ENCODE measurements around the gene KRT35.

The KRT35 gene

DNA sequence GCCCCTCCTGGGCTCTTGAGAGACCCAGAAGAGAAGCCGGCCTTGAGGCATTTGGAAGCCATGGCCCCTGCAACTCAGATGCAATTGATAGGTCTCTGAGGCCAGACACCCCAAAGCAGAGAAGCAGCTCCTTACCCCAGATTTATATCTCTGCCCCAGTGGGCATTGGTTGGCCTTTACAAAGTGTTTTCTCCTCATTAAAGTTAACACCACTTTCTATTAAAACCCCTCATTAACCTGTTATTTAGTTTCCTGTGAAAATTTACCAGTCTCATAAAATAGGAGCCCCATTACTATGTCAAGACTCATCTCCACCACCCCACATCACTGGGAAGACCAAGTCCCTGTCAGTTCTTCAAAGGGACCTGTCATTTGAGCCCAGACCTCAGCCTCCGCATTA is at the start of gene KRT35:
Gene KRT35, minus strand, starts transcription at position 116 of the 400 bp plus-strand sequence. Its CDS starts 54 bp downstream, at position 62.
- DNase-seq (ENCODE audit: low read depth in 2 of 2), result no peak

DNA sequence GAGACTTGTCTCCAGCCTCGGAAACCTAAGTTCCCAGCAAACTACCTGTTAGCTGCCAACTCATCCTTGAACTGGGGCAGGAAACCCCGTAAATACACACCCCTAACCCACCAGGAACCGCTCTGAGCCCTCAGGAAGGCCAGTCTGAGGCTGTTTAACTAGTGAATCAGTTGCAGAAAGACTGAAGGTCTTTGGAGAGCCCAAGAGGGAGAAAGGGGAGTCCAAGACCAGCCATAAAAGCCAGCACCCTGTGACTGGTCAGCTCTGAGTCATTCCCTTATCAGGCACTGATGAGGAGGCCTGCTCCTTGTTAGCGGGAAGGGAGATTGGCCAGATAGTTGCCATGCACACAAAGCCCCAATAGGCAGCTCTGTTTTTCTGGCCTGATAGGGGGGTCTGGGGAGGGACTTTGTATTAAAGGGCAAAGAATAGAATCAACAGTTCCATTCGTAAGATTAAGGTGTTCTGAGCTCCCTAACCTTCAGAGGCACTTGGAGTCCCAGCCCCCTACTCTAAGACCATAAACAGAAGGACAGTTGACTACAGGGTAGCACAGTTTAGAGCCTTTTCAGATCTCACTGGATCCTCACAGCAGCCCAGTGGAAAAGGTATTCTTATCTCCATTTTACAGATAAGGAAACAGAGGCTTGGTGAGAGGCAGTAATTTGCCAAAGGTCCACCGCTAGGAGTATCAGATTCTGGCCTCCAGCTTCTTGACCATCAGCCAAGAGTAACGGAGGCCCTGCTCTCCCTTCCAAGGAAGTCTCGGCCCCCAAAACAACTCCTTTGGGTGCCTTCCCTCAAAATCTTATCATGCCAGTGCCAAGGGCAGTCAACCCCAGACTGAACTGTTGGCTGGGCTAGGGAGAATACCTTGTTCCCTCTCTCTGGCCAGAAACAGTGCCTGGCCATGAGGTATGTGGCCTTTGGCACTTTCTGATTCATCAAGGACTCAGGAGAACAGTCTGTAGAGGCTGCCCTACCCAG is 49.4 kb upstream of the KRT35 start:
- DNase-seq (ENCODE audit: low read depth in 2 of 2), result no peak

DNA sequence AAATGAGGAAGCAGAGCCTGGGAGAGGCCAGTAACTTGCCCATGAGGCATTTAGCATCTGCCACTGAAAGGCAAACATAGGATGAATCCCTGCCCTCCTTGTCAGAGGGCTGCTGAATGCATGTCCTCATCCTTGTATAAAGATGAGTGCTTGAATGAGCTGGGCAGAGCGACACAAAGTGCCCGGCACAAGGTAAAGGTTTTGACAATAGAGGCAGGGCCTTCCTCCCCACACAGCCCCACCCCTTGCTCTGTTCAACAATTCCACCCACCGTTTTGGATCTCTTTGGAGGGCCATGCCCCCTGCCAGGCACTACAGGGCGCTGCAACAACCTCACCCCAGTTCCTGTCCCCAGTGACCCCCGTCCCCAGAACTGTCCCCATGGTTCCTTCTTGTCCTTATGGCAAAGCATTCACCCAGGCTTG is 48.6 kb upstream of the KRT35 start:
- no peak for DNase-seq (ENCODE audit: low read depth in 2 of 2)

DNA sequence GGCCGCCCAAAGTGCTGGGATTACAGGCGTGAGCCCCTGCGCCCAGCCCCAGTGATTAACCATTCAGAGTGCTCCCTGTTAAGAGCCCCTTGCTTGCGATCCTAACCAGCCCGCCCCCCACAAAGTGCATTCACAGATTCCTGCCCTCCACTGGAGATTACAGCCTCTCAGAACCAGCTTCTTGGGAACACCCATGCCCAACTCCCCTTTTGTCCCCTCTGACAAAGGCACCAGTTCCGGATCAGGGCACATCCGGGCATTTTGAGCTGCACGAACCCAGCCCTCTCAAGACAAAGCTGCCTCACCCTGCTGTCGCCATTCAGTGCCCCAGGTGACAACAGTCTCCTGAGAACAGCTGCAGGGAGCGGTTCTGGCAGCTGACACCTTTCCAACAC is 48.0 kb upstream of the KRT35 start:
- no peak for DNase-seq (ENCODE audit: low read depth in 2 of 2)

DNA sequence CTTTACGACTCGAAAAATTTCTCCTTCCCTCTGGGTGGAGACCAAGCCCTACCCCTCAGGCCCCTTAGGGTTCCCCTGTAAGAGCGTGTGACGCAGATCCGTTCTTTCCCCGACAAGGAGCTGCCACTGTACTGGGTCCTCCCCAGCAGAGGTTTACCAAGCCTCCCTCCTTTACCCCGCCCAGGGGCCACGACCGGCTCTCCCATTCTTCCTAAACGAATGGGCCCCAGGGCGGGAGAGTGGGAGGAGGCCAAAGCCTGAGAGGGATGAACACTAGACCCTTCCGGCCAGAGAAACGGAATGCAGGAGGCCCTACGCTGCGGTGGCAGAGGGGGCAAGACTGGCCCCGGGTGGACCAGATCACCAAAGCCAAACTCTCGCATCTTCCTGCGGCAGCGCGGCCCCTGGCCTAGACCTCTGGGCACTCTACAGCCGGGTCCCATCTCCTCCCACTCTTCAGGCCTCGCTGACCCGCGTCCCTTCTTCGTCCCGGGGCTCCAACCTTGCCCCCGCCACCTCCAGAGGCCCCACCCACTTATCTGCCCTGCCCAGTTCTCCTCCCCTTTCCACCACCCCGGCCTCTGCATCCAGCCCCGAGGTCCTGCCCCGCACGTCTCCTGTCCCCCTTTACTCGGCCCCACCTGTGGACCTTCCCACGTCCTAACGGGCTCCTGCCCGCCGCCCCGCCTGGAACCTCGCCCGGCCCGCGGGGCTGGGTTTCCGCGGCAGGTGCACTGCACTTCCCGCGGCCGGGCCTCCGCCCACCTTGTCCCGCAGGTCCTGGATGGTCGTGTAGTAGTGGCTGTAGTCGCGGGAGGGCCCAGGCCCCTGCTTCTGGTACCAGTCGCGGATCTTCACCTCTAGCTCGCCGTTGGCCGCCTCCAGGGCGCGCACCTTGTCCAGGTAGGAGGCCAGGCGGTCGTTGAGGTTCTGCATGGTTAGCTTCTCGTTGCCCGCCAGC is 46.4 kb upstream of the KRT35 start:
- no peak for DNase-seq (ENCODE audit: low read depth in 2 of 2)

DNA sequence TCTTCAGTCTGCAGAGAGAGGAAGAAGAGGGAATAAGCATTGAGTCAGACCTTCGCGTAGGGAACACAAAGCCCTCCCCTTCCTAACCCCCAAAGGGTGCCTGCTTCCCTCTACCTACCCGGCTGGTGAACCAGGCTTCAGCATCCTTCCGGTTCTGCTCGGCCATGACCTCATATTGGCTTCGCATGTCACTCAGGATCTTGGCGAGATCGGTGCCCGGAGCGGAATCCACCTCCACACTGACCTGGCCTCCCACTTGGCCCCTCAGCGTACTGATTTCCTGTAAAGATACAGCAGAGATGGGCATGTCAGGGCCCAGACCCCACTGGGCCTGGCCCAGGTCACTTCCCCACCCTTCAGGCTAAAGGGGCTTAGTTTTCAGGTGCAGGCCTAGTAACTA is 43.3 kb upstream of the KRT35 start:
- no peak for DNase-seq (ENCODE audit: low read depth in 2 of 2)

DNA sequence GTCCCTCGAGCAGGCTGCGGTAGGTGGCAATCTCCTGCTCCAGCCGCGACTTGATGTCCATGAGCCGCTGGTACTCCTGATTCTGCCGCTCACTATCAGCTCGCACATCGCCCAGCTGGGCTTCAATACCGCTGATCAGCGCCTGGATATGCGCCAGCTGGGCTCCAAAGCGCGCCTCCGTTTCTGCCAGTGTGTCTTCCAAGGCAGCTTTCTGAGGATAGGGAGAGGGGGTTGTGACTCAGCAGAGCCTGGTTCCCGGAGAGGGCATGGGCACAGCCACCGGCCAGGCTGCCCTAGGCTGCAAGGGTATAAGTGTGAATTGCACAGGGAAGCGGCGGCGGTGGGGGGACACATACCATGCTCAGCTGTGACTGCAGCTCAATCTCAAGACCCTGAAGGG is 42.8 kb upstream of the KRT35 start:
- no peak for DNase-seq (ENCODE audit: low read depth in 2 of 2)

DNA sequence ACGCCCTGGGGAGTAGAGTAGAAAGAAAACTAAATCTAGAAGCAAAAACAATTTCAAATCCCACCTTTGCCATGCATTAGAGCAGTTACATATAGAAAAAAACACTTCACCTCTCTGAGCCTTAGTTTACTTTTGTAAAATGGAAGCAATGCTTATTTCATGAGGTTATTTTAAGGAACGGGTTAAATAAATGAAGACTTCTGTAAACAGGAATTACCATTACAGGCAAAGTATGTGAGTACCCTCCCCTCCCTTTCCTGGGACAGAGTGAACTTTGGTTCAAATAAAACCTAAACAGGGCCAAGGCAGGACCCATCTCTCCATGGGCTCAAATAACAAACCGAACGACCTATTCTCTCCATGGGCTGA is 42.3 kb upstream of the KRT35 start:
- no peak for DNase-seq (ENCODE audit: low read depth in 2 of 2)

DNA sequence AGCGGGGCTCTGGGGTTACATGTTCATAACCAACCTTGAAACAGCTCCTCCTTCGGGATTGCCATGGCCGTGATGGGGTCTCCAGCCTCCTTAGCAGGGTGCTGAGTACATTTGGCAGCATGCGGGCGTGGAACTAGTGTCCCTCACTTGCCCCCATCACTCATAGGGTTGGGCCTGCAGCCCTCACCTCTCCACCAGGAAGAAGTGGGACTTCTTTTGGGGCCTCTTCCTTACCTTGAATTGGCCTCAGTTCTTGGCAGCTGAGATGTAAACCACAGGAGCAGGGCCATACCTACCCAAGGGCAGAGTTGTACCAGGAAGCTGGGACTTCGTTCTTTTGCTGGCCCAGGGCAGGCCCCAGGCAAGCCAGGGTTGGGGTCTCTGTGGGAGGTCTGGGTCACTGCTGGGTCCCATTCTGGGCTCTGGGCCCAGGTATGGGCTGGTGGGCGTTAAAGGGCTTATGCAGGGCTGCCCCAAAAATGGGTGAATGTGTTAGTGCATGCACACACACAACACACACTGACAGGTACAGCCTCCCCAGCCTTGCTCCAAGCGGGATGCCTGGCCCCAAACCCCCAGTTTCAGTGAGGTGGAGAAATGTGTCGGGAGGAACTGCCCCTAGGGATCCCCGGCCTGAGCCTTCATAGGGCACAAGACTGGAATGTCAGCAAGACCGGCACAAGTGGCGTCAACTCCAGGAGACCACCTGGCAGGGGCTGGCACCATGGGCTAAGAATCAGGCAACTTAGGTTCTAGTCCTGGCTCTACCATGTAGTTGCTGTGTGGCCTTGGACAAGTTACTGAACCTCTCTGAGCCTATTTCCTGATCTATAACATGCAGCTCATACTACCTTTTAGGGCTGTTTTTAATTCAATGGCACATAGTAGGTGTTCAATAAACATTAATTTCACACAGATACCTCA is 41.6 kb upstream of the KRT35 start:
- no peak for DNase-seq (ENCODE audit: low read depth in 2 of 2)

DNA sequence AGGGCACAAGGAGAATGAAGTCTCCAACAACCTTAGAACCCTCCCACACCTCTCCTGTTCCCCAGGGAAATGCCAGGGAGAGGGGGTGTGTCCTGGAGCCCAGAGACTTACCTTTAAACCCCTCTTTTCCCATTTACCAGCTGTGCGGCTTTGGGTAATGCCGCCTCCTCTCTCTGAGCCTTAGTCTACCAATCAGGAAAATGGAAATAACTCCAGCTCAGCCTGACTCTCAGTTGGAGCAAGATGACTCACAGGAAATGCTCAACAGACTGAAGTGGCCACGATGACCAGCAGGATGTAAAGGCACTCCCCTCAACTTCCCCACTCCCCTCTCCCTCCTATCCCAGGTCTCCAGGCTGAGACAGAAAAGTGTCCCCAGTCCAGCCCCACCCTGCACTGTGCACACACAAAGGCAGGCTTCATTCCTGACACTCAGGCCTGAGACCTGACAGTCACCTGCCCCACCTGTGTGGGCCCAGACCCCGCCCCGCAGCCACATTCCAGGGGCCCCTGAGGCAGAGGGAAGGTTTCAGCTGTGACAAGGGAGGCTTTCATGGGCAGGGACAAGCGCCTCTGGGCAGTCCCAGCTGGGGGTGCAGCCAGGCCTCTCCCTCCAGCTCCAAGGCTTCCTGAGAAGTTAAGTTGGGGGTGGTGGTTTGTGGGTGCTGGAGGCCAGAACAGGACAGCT is 40.8 kb upstream of the KRT35 start:
- DNase-seq (ENCODE audit: low read depth in 2 of 2), result no peak

DNA sequence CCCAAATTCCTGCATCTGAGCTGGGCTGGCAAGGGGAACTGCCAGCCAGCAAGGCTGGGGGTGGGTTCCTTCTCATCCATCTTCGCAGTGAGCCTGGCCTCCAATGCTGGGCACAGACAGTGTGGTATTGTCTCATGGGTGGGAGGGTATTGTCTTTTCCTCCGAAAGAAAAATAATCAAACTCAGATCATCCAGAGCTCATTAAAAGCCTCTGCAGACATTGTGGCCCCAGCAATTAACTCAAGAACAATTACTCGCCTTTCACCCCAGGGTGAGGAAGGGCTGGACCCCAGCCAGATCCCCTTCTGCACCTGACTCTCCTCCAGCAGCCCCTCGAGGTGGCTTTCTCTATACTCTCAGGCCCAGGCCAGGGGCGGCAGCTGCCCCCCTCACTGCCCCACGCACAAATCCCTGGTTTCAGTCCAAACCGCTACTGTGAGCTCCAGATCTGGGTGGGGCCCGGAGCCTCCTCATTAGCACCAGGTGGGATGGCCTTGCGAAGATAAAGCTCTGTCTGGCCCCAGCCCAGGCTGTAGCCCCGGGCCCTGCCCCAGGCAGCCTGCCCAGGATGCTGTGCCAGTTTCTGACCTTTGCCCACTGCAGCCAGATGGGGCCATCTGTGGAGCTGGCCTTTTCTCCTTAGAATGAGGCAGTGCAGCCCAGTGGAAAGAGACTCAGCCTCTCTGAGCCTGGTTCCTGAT is 40.0 kb upstream of the KRT35 start:
- DNase-seq (ENCODE audit: low read depth in 2 of 2), result no peak

DNA sequence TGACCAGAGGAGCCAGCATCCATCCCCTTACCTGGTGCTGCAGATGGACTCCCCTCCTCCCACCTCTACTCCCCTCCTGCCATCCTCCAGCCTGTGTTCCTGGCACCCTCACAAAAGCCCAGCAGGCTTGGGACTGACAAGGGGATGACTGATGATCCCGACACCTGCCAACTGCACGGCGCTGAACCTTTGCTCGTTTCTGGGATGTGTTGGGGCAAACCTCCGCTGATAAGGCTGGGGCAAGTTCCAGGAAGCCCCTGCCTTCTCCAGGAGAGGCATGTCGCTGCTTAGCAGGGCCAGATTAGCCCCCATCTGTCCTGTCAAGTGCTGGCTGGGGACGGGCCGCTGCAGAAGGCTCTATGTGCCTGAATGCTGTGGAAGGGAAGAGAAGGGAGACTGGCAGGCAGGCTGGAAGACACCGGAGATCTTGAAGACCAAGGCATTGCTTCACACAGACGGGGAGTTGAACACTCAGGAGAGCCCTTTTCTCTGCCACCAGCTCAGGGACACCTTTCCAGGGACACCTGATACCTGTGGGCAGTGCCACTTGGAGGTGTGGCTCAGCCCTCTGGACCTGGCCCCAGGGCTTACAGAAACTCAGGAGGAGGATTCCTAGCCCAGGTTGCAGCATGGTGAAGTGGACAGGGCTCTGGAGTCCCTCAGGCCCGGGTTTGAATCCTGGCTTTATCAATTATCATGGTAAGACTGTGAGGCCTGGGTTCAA is 38.7 kb upstream of the KRT35 start:
- no peak for DNase-seq (ENCODE audit: low read depth in 2 of 2)

DNA sequence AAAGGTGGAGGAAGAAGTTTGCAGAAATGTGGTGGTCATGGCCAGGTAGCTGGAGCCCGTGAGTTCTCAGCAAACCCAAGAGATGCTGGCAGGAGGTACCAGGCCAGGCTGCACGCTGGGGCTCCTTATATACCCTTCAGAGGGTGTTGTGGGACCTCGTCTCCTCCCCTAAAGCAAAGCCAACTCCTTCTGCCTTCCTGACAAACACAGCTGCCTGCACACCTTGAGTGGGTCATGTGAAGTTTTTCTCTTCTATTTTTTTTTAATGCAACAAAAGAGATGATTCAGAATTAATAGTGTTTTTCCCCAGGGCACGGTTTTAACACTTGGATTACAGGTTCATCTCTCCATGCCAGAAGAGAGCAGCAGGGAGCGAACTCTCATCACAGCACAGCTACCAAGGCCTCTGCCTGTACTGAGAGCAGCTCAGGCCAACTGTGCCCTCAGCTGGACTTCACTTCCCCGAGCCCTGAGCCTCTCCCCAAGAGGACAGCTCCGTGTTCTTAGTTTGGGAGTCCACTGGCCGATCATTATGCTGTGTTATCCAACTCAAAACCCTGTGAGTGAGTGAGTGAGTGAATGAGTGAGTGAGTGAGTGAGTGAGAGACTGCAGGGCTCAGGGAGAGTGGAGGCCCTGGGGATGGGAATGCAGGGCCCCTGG is 38.0 kb upstream of the KRT35 start, which contains the start of gene KRT15:
Gene KRT15, minus strand, starts transcription at position 102 of the 661 bp plus-strand sequence. Its CDS starts 63 bp downstream, at position 39.
- DNase-seq (ENCODE audit: low read depth in 2 of 2), result no peak

DNA sequence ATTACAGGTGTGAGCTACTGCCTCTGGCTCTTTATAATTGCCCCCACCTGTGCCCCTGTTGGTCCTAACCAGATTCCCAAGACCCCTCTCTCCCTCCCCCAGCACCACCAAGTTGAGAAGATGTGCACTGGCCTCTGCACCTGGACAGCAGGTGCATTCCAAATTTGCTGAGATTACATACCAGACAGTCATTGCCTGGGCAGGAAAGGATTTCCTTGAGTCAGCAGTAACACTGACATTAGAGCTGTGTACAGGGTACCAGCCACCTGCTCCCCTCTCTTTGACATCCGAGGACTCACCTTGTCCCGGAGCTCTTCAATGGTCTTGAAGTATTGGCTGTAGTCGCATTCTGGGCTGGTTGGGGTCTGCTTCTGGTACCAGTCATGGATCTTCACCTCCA is 37.1 kb upstream of the KRT35 start:
- DNase-seq (ENCODE audit: low read depth in 2 of 2), result no peak

DNA sequence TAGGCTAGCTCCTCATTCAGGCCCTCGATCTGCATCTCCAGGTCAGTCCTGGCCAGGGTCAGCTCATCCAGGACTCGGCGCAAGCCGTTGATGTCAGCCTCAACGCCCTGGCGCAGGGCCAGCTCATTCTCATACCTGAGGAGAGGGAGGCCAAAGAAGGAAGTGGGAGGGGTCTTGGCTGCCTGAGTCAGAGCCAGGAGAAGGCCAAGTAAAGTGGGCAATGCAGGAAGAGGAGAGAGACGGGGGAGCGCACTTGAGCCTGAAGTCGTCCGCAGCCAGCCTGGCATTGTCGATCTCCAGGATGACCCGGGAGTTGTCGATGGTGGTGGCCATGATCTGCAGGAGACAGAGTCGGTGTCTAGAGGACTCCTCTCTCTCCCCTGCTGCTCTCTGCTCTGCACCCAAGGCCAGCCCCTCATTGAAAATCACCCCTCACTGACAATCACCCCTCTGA is 35.9 kb upstream of the KRT35 start:
- DNase-seq (ENCODE audit: low read depth in 2 of 2), result no peak

DNA sequence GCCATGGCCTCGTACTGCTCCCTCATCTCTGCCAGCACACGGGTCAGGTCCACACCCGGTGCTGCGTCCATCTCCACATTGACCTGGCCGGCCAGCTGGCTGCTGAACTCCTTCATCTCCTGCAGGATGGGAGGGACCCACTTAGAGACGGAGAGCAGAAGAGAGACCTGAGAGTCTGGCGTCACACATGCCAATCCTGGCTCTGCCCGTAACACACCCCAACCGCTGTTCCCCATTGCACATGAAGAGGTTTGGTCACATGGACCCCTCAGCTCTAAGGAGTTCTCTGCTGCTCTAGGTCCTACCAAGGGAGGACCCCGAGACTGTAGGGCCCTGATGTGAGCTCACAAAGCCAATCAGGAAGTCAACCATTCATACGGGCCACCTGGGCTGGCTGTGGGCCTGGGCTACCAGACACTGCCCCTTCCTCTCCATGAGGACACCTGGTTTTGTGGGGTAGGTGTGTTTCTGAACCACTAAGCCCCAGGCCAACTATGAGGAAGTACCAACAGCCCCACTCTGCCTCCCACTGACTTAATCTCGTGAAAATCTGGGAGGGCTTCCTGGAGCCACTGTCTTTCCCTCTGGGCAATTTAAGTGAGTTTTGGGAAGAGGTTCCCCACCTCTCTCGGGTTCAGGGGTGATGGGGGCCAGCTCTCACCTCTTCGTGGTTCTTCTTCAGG is 35.3 kb upstream of the KRT35 start:
- no peak for DNase-seq (ENCODE audit: low read depth in 2 of 2)

DNA sequence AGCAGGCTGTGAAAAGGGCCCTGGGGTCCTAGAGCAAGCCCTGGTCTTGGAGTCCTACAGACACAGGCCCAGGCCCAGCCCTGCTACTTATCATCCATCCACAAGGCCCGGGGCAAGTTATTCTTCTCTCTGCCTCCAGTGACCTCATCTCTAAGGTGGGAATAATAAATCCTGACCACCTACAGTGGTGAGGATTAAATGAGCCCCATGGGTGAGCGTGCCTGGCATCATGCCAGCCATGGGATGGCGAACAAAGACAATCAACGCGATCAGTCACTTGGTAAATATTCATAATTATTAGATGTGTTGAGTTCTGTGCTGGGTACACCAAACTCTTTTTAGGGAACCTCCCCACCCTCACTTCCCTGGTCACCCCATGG is 32.2 kb upstream of the KRT35 start:
- DNase-seq (ENCODE audit: low read depth in 2 of 2), result no peak

DNA sequence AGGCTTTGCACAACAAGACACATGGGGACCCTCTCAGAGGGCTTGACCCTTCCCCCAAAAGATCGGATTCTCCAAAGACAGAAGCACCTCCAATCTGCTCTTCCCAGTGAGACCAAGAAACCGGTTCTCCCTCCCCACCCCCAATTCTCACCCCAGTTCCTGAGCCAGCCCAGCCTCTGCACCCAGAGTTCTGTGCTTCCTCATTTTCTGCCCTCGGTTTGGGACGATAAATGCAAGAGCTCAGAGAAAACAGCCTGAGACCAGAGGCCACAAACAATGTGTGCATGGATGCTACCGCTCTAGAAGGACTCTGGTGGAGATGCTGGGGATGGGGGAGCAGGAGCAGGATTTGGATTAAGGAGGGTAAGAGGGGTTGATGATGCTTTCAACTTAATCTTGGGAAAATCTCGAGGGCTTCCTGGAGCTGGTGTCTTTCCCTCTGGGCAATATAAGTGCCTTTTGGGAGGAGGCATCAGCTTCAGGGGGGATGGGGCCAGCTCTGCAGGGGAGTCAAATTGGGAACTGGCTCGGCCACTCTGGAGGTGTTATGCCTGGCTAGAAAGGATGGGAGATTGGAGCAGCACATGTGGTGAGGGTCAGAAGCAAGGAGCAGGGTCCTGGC is 31.7 kb upstream of the KRT35 start:
- no peak for DNase-seq (ENCODE audit: low read depth in 2 of 2)
